GM19372 (cell line): ENCODE data around the gene MOB2.

Source experiments
- ATAC-seq: cut with Tn5 transposase; IDR thresholded peaks from one replicate; pipeline ENCODE4 v1.9.1; 2021; ENCODE audit warnings: mild to moderate bottlenecking, low read depth, moderate library complexity; ENCODE audit not compliant: unreplicated experiment

The MOB2 gene

DNA sequence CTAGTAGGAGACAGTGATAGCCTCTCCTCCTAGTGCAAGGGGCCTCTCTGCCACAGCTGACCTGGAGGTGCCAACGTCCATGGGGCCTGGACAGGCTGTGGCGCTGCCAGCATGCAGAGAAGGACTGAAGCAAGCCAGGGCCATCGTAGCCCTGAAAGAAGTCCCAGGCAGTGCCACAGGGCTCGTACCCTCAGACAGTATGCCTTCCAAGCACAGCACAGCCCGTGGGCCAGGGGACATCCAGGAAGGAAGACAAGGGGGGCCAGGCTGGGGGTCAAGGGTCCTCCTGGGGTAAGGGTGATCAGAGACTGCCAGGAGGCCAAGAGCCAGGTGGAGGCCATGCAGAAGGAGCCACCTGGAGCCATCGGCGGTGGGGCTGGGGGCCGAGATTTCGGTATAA is 20.4 kb upstream of the MOB2 start:
- ATAC-seq = no peak

DNA sequence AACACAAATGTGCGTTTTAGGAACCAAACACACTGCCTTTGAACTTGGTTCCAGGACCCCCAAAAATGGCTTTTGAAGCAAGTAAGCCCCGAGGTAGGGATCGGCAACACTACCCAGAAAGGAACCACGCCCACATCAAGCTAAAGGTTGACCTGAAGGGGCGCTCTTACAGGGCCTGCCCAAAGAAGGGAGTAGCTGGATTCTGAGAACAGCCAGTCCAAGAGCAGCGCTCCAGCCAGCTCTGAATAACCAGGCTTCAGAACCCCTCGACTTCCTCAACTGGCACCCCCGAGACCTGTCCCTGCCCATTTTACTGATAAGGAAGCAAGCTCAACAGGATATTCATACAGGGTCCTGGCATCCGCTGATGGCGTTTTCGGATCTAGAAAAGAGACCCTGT is 18.9 kb upstream of the MOB2 start:
- ATAC-seq = no peak

DNA sequence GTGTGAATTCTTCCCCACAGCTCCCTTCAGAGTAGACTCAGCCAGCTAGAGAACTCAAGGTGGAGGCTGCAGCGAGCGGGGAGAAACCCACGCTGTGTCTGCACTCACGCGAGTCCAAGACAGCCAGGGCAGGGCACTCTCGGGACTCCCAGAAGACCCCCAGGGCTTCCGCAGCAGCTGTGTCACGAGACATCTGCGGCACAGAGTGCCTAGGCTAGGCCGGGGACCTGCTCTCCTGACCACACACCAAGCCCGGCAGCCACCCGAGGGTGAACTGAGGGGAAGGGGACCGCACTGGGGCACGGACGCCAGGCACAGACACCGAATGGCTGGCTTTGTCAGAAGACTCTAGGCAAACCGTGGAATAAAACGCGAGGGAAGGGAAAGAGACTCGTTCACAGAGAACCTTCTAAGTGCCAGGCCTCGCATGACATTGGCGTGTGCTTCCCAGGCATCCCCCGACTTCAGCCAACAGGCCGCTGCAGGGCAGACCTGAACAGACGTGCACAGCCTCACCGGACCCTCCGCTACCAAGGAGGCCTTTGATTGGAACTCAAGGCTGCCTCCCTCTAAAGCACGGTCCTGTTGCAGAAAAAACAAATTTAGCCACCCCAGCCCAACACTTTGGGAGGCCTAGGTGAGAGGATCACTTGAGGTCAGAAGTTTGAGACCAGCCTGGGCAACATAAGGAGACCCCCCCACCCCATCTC is 18.2 kb upstream of the MOB2 start:
- ATAC-seq = no peak

DNA sequence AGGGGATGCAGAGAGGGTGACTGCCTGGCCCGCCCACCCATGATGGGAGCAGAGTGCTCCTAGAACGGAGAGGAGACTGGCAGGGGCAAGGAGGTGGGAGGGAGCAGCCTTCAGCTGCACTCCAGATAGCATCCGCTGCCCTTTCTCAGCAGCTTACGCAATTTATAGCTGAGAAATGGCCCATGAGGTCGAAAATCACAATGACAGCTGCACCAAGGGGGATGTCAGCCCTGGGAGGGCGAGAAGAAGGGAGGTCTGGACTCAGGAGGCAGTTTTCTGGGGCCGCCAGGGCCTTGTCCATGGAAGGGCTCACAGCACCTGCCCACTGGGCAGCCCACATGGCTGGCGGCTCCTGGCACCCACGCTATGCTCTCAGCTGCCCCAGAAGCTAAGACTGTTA is 17.6 kb upstream of the MOB2 start:
- no peak for ATAC-seq

DNA sequence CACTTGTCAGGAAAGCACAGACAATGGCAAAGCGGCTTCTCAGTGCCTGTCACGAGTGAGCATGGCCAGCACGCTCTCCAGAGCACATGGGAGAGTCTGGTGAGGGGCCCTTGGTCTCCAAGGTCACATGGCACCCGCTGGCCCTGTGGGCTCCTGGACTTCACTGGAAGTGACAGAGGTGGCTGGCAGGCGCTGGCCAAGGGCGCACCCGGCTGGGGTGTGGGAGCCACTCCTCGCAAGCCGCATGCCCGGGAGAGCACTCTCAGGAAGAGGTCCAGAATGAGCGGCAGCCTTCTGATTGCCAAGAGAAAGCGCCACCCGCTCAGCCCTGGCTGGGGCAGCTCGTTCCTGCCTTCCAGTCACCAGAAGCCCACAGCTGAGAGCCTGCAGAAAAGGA is 17.1 kb upstream of the MOB2 start:
- ATAC-seq = no peak

DNA sequence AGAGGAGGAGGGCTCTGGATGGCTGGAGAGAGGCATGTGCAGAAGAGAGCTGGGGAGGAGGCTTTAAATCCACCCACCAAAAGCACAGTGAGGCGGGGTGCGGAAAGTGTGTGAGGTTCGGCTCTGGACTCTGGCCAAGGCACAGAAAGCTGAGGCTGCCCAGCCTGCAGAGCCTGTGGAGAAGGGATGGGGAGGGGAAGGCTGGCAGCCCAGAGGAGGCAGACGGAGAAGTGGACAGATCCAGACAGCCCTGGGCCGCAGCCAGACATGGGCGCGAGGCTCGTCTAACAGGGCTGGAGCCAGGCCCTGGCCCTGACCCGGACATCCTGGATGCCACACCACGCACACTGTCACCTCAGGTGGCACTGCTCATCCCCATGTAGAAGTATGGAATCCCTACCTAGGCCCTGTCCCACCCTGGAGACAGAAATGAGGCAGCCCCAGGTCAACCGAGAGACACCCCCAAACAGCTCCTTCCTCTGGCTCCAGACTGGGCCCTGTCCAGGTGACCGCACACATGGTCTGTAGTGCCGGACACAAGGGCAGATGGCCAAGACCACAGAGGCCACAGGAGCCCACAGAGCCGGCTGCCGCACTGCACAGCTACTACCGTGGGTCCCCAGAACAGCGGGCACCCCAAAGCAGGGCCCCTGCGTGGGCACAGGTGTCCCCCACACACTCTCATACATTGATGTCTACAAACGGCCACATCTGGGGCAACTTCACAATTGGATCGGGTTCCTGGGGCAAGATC is 16.6 kb upstream of the MOB2 start:
- no peak for ATAC-seq

DNA sequence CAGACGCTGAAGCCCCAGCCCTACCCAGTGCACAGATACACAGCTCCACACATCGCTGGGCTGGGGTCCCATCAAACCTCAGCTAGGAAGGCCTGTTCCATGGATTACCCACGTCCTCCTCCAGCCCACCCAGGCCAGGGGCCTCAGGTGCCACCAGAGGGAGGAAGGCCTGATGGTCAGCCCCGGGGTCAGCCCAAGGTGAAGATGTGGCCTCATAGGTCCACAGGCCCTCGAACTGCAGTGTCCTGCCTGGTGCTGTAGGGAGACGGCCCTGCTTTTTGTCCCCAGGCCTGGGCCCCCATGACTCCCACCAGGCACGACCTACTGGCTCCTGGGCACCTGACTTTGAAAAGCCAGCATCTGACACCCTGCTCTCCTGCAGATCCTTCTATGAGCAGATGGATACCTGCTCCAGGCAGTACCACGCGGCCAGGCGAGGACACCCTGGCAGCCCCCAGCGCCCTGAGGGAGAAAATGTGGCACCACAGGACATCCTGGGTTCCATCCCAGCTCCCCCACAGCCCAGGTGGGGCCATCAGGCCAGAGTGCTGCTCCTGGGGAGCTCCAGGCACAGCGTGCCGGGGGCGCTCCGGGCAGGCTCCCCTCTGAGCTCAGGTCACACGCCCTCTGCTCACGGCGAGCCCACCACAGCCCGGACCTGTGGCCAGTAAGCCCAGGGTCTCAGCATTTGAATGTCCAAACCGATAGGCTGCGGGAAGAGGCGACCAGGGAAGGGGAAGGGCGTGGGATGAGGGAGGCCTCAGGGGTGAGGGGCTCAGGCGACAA is 15.8 kb upstream of the MOB2 start:
- no peak for ATAC-seq

DNA sequence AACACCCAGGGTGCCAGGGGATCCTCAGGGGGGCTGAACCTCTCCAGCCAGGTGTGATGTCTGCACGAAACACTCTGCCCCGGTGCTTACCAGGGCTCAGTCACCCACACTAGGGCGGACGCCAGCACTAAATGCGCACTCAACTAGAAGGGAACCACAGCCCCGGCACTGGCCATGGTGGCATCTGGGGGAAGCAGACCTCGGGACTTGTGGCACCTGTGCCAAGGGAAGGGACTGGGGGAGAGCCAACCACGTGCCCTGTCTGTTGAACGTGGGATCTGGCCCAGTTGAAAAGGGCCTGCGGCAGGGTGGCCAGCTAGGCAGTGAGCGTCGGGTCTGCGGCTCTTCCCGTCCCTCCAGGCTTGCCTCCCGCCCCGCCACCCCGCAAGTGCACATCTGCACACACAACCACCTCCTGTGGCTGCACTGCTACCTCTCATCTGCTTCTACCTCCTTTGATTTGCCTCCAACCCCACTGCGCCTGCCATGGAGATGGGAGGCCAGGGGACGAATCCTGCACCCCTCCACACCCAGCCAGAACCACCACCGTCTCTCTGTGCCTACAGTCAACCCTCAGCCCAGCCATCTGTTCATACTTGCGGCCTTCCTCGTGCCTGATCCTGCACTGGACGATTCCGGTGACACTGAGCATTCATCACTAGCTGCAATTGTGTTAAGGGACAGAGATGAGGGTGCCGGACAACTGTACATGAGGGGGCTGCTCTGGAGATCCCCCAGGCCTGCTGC is 15.0 kb upstream of the MOB2 start:
- no peak for ATAC-seq

DNA sequence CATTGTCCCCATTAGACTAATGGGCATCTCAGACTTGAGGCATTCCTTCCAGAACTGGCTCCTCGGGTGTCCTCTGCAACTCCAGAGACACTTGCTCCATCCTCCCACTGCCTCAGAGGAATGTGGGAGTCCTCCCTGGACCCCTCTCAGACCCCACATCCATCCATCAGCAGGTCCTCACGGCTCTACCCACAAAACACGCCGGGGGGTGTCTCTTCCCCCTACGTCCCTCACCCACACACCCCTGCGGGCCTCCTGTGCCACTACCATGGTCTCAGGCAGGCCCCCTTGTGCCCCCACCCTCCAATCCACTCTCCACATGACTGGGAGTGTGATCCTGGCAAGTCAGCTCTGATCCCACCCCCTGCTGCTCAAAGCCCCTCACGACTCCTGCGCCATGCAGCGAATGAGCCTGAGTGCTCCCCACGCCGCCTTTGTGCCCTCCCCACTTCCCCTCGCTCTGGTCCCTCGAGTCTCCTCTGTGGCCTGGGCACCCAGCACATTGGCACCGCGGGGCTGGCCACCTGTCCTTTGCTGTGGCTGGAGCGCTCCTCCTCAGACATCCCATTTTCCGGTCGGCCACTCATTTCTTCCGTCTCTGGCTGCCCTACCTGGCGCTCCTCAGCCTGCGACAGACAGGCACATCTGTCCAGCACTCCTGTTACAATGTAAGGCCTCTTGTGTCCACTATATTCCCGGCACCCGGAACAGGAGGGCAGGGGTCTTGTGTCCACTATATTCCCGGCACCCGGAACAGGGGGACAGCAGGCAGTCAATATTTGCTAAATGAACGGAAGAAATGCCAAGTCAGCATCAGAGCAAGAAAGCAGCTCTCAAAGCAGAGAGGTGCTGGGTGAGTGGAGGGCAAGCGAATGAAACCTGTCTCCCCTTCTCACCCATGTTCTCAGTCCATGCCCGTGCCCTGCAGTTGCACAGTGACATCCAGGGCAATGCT is 14.2 kb upstream of the MOB2 start:
- ATAC-seq = no peak

DNA sequence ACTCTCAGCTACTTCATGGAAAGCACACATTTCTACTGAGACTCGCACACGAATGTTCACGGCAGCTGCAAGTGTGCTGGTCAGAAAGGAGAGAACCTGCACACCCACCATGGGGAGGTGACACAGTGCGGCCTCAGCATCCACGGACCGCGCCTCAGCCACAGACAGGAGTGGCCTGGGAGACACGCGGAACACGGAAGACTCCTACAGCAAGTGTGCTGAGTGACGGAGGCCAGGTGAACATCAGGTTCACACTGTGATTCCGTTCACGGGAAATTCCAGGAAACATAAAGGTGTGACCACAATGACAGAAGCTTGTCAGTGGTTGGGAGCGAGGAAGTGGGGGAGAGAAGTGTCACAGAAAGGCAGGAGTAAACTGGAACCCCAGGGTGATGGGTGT is 13.3 kb upstream of the MOB2 start:
- no peak for ATAC-seq

DNA sequence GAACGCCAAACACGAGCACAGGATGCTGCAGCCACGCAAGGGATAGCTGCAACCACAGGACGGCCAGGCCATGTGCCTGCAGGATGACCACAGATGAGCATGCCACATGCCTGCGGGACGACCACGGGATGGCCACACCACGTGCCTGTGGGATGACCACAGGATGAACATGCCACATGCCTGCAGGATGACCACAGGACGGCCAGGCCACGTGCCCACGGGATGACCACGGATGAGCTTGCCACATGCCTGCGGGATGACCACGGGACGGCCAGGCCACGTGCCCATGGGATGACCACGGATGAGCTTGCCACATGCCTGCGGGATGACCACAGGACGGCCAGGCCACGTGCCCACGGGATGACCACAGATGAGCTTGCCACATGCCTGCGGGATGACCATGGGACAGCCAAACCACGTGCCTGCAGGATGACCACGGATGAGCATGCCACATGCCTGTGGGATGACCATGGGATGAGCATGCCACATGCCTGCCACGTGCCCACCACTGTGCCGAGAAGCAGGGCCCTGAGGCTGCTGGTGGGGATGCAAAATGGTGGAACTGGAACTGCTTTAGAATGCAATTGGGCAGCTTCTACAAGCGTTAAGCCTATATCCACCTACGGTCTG is 12.8 kb upstream of the MOB2 start:
- ATAC-seq = no peak

DNA sequence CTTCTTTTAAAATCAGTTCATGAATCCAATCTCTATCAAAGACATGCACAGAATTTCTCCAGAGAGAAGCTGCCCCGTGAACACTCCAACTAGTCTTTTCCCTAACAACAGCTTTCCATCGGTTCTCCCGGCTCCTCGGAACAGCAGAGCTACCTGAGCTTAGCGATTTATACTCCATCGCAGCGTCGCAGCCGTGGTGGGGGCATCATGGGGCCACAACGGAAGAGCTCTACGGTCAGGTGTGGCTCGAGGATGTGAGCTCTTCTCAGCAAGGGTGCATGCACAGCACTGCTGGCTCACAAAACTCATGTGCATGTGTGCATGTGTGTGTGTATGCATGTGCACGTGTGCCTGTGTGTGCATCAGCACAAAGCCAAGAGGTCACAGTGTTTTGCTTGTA is 11.7 kb upstream of the MOB2 start:
- ATAC-seq = no peak

DNA sequence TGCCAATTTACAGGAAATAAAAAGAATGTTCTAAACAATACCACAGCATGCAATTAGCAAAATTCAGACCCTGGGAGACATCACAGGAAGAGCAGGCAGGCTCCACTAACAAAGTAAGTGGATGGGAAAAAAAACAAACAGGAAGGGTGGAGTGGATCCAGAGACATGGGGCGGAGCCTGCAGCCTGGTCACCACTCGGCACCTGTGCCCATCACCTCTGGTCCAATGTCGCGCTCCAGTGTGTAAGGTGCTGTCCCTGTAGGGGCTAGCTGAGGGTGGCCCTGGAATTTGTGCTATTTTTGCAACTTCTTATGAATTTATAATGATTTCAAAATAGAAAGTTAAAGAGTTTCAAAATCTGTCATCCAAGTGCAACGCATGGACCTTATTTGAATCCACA is 11.0 kb upstream of the MOB2 start:
- no peak for ATAC-seq

DNA sequence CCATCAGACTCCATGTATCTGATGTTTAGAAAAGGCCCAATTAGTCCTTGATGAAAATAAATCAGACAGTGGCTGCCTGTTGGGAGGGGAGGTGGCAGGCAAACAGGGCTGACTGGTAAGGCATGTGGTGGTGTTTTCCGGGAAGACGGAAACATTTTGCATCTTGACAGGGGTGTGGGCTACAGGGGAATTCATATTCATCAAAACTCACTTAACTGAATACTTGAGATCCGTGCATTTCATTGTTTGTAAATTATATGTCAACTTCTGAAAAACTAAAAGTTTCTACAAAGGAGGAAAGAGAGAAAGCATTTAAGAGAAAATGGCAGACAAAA is 10.1 kb upstream of the MOB2 start:
- ATAC-seq = no peak

DNA sequence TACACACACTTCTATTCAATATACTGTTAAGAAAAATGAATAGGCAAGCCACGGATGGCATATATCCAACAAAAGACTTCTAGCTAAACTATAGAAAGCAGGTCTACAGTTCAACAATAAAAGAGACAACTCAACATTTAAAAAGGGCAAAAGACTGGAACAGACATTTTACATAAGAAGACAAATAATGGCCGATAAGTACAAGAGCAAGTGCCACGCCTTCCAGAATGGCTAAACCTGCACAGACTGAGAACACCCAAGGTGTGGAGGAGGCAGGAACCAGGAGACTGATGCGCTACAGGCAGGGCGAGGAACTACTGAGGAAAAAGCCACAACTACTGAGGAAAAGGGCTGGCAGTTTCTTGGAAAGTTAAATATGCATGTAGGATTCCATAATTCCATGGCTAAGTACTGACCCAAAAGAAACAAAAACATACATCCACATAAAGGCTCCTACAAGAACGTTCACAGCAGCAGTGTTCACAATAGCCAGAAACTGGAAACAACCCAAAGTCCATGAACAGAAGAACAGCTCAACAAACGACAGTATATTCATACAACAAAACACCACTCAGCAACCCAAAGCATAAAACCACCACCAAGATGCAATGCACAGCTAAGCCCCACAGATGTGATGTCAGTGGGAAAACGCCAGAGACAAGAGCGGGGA is 9.6 kb upstream of the MOB2 start:
- ATAC-seq = no peak

DNA sequence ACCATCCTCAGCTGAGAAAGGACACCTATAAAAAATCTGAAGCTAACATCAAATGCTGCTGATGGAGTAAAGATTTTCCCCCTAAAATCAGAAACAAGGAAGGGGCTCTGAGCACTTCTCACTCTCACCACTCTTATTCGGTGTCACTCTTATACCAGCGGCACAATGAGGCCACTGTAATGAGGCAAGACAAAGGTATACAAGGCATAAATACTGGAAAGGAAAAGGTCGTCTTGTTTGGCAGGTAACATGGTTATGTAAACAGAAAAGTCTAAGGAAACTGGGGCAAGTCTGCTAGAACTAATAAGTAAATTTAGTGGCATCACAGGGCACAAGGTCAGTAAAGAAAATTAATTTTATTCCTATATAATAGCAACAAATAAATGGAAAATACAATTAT is 8.1 kb upstream of the MOB2 start:
- no peak for ATAC-seq

DNA sequence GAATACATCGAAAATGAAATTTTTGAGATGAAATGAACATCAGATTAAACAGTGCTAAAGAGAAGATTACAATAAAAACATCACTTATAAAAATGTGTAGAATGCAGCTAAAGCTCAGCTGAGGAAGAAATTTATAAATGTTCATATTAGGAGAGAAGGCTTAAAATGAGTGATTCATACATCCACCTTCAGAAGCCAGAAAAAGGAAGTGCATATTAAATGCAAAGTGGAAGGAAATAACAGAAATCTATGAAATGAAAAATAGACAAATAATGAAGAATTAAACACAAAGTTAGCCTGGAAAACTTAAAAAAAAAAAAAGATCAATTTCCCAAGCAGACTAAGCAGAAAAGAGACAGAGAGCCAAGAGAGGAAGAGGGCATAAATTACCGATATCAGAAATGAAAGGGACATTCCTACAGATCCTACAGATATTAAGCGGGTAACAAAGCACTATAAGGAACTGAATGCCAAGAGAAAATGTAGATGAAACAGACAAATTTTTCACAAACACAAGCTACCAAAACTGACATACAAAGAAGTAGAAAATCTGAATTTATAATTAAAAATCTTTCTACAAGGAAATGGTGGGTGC is 7.2 kb upstream of the MOB2 start:
- no peak for ATAC-seq

DNA sequence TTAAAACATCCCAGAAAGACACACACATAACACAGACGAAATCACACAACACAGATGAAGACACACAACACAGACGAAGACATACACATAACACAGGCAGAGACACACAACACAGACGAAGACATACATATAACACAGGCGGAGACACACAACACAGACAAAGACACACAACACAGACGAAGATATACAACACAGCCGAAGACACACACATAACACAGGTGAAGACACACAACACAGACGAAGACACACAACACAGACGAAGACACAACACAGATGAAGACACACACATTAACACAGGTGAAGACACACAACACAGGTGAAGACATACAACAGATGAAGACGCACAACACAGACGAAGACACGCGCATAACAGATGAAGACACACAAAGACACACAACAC is 4.8 kb upstream of the MOB2 start:
- ATAC-seq = no peak

DNA sequence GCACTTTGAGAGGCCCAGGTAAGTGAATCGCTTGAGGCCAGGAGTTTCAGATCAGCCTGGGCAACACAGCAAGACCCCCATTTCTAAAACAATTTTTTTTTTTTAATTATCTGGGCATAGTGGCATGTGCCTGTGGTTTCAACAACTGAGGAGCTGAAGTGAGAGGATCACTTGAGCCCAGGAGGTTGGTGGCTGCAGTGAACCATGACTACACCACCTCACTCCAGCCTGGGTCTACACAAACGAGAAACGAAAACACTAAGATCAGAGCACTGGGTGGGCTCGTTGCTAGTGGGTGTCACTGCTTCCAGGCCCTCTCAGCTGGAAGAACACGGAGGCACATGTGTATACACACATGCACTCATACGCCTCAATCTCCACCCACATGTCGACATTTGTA is 4.1 kb upstream of the MOB2 start:
- ATAC-seq = no peak
